GM12865 (cell line): ENCODE measurements around the gene KCNF1.
A peak's percentile ranks its signal among the peaks of the same experiment; 100 is the strongest.

Experiments
- DNase-seq: peaks from one replicate; pipeline ENCODE4 v3.0.0; 2010; ENCODE audit warnings: low read depth
- H3K4me3 ChIP-seq: 2 replicates; pipeline ENCODE4 v1.5.1; 2011; ENCODE audit warnings: mild to moderate bottlenecking, low read depth, low read length, control low read depth
- TF ChIP-seq, protein P1 (sequence below): IDR thresholded peaks from 2 replicates; pipeline ENCODE4 v1.5.1; 2011; ENCODE audit warnings: low read length, control low read depth, low read depth, inconsistent platforms; ENCODE audit not compliant: insufficient read depth; ENCODE audit errors: missing control alignments

Gene KCNF1

DNA sequence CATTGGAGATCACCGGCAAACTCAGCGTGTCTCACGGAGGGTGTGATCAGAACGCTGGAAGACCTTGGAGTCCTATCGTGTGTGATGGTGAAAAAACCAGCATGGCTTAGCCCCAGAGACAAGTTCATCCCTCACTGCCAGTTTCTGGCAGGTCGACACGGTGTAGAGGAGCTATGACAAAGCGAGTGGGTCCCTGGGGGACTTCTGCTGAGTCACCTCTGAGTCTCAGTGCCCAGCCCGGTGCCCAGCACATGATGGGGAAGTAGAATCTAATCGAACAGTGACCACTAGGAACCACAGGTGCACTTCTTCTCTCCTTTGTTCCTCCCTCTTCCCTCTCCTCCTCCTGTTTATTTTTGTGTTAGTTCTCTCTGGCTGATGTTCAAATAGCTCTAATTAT is 45.9 kb upstream of the KCNF1 start:
- H3K4me3 ChIP-seq = no peak overlapping the region
- peak; percentile 15 for DNase-seq
- TF ChIP-seq, protein P1, sequence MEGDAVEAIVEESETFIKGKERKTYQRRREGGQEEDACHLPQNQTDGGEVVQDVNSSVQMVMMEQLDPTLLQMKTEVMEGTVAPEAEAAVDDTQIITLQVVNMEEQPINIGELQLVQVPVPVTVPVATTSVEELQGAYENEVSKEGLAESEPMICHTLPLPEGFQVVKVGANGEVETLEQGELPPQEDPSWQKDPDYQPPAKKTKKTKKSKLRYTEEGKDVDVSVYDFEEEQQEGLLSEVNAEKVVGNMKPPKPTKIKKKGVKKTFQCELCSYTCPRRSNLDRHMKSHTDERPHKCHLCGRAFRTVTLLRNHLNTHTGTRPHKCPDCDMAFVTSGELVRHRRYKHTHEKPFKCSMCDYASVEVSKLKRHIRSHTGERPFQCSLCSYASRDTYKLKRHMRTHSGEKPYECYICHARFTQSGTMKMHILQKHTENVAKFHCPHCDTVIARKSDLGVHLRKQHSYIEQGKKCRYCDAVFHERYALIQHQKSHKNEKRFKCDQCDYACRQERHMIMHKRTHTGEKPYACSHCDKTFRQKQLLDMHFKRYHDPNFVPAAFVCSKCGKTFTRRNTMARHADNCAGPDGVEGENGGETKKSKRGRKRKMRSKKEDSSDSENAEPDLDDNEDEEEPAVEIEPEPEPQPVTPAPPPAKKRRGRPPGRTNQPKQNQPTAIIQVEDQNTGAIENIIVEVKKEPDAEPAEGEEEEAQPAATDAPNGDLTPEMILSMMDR = no peak

DNA sequence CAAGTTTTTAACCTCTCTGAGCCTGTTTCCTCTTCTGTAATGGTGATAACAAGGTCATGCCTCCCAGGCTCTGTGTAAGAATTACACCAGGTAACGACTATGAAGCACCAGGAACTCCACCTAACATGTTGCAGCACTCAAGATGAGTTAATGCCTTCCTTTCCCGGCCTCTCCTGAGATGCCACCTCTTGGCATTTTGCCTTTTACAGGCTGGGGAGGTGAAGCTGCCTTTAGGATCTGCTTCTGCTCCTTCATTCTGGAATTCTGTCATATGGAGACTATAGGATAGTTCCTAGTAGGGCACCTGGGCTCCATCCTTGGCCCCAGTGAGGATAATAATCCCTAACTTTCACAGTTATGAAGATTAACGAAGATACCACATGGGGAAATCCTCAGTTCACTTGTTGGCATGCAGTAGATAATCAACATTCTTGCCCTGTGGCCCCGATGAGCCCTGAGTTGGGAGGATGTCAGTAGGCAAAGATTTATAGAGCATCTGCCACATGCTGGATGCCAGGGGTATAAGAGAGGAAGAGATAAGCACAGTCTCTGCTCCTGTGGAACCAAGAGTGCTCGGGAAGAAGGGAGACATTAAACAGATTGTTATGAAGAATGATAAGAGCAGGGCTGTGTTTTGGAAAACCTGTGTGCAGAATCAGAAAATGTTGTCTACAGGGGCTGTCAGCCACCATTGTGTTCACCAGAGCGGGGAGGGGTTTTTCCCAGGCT is 43.9 kb upstream of the KCNF1 start:
- TF ChIP-seq, protein P1 = no peak
- DNase-seq = no peak
- no peak overlapping the region for H3K4me3 ChIP-seq

DNA sequence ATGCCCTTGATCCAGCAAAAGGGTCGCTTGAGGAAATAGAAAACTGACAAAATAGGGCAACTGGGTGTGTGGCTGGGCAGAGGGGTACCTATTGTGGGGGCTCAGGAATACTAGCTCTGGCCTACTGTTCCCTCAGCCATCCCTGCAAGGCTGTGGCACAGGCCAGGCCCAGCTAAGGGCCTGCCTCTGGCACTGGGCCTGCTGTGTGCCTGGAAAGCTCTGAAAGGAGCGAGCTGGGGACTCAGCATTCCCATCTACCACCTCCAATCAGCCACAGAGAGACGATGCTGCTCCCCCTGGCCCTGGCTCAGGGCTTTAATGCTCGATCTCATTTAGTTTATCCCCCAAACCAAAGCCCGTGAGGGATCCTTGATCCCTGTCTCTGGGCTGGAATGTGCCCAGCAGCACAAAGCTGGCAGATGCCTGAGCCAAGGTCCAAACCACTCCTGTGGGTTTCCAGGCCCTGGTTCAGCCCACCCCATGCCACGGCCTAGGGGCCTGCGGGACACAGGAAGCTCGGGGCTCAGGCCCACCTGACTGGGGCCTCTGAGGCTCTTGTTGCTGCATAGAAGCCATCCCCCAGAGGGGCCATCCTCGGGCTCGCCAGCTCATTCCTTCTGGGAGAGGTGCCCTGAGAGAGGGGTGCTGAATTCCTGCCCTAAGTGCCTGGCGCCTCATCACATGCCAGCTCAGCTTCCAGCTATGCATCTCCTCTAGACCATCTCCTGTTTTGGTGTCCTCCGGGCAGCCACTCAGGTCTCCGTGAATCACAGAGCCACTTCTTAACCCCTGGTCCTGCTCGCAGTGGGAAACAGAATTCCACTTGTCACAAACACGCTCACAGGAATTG is 43.0 kb upstream of the KCNF1 start:
- TF ChIP-seq, protein P1 = no peak
- DNase-seq = no peak

DNA sequence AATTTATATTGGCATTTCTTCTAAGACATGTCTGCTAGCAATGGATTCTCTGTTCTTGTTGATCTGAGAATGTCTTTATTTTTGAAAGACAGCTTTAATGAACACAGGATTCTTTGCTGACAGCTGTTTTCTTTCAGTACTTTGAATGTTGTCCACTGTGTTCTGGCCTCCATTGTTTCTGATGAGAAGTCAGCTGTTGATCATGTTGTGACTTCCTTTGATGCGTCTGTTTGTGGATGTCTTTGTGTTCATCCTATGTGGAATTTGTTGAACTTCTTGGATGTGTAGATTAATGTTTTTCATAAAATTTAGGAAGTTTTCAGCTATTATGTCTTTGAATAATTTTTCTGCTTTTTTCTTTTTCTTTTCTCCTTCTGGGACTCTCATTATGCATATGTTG is 39.8 kb upstream of the KCNF1 start:
- H3K4me3 ChIP-seq = no peak overlapping the region
- TF ChIP-seq, protein P1 = no peak

More for the DNA sequence above, 43.0 kb upstream of the KCNF1 start:
- H3K4me3 ChIP-seq = no peak overlapping the region

DNA sequence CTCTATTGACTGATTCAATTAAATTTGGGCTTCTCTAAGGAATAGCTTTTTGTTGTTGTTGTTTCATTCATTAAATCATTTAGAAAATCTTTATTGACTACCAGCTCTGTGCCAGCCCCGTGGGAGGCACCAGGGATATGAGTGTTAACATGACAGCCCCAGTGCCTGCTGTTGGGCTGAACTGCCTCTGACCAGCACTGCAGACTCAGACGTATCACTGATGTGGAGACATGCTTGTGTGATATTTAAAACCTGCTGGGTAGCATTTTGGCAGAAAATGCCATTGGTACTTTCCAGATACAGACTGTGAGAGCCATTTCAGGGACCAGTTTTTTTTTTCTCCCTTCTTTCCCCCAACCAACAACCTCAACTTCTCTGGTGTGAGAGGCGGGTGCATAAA is 38.6 kb upstream of the KCNF1 start:
- DNase-seq = peak; percentile 49
- TF ChIP-seq, protein P1 = no peak
- H3K4me3 ChIP-seq = no peak overlapping the region

More for the DNA sequence above, 39.8 kb upstream of the KCNF1 start:
- no peak for DNase-seq

DNA sequence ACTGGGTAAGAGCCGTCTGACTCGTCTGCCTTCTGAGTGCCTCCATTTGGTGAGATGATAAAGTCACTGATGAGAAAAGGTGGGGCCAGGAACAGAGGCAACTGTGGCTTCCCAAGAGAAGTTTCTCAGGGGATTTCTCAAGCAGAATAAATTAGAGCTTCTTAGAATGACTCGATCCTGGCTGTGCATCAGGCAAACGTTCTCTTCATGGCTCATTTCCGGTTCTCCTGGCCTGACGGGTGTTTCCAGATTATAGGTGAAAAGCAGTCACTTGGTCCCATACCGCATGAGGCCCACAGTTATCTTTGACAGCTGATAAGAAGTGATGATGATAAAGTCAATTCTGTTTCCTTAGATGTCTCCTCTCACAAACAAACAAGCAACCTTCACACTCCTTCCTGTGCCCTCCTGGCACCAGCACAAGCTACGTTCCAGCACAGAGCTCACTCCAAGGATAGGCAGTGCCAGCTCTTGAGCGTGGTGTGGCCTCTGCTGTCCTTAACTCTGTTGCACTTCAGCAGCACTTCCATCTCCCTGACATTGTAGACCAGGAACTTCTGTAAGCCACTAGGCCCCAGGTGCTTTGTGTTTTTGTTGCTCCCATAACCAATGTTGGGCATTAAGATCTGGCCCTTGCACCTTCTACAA is 37.8 kb upstream of the KCNF1 start:
- DNase-seq = peak; percentile 80
- TF ChIP-seq, protein P1 = no peak
- no peak overlapping the region for H3K4me3 ChIP-seq
